Measurements from ENCODE around the gene STARD4. TPM values are rescaled to one million over a fixed set of nuclear protein-coding genes. Genes with fewer than 3 reads are reported as not detected.
A peak's percentile ranks its signal among the peaks of the same experiment; 100 is the strongest.

STARD4 gene
- total RNA-seq, 1 experiment from 2014 or later: 48.5 TPM

DNA sequence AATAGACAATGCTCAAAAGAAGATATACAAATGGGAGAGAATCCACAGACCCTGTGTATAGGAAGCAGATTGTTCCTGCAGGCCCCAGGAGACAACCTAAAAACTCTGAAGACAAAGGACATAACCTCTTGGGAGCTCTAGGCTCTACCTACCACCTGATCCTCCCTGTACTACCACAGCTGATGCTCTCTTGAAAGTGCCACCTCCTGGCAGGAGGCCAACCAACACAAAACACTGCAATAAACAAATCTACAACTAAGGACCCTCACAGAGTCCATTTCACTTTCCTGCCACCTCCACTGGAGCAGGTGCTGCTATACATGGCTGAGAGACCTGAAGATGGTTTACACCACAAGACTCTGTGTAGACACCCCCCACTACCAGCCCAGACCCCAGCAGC, 49.0 kb downstream of the STARD4 start:
- ATAC-seq: peak; percentile 15
- CTCF ChIA-PET: interaction anchor here (0.6 to 1.0 kb wide), 2 partner anchors 68 to 305 kb away, joined by 3 read pairs; no protein-coding TSS in a partner anchor

More for the DNA sequence above, 49.0 kb downstream of the STARD4 start:
- peaks cover 7% of the 10 kb centered on the region; the same call in 1 of the 2 replicates for H3K36me3 Mint-ChIP-seq
- no peak overlapping the region for H3K4me3 Mint-ChIP-seq
- H3K27ac Mint-ChIP-seq: no peak overlapping the region; the same call in 1 of the 2 replicates
- TF ChIP-seq, protein P1, sequence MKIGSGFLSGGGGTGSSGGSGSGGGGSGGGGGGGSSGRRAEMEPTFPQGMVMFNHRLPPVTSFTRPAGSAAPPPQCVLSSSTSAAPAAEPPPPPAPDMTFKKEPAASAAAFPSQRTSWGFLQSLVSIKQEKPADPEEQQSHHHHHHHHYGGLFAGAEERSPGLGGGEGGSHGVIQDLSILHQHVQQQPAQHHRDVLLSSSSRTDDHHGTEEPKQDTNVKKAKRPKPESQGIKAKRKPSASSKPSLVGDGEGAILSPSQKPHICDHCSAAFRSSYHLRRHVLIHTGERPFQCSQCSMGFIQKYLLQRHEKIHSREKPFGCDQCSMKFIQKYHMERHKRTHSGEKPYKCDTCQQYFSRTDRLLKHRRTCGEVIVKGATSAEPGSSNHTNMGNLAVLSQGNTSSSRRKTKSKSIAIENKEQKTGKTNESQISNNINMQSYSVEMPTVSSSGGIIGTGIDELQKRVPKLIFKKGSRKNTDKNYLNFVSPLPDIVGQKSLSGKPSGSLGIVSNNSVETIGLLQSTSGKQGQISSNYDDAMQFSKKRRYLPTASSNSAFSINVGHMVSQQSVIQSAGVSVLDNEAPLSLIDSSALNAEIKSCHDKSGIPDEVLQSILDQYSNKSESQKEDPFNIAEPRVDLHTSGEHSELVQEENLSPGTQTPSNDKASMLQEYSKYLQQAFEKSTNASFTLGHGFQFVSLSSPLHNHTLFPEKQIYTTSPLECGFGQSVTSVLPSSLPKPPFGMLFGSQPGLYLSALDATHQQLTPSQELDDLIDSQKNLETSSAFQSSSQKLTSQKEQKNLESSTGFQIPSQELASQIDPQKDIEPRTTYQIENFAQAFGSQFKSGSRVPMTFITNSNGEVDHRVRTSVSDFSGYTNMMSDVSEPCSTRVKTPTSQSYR (CRISPR knock-in tag; IDR thresholded peaks at IDR 0.05): no peak
- TF ChIP-seq ZNF317 (CRISPR knock-in tag; IDR thresholded peaks at IDR 0.05; ENCODE audit: borderline replicate concordance, low read depth) (no peak), SMAD4 (CRISPR knock-in tag; IDR thresholded peaks at IDR 0.05) (no peak), RELA (CRISPR knock-in tag; IDR thresholded peaks at IDR 0.05; ENCODE audit: borderline replicate concordance) (no peak), SMAD3 (CRISPR knock-in tag; IDR thresholded peaks at IDR 0.05; ENCODE audit: borderline replicate concordance) (no peak), FOXJ3 (CRISPR knock-in tag; IDR thresholded peaks at IDR 0.05; ENCODE audit: borderline replicate concordance) (no peak), ZNF263 (CRISPR knock-in tag; IDR thresholded peaks at IDR 0.05; ENCODE audit: low read depth) (no peak)
- TF ChIP-seq, protein P2, sequence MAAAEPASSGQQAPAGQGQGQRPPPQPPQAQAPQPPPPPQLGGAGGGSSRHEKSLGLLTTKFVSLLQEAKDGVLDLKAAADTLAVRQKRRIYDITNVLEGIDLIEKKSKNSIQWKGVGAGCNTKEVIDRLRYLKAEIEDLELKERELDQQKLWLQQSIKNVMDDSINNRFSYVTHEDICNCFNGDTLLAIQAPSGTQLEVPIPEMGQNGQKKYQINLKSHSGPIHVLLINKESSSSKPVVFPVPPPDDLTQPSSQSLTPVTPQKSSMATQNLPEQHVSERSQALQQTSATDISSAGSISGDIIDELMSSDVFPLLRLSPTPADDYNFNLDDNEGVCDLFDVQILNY (CRISPR knock-in tag; IDR thresholded peaks at IDR 0.05): no peak
- TF ChIP-seq, protein P3, sequence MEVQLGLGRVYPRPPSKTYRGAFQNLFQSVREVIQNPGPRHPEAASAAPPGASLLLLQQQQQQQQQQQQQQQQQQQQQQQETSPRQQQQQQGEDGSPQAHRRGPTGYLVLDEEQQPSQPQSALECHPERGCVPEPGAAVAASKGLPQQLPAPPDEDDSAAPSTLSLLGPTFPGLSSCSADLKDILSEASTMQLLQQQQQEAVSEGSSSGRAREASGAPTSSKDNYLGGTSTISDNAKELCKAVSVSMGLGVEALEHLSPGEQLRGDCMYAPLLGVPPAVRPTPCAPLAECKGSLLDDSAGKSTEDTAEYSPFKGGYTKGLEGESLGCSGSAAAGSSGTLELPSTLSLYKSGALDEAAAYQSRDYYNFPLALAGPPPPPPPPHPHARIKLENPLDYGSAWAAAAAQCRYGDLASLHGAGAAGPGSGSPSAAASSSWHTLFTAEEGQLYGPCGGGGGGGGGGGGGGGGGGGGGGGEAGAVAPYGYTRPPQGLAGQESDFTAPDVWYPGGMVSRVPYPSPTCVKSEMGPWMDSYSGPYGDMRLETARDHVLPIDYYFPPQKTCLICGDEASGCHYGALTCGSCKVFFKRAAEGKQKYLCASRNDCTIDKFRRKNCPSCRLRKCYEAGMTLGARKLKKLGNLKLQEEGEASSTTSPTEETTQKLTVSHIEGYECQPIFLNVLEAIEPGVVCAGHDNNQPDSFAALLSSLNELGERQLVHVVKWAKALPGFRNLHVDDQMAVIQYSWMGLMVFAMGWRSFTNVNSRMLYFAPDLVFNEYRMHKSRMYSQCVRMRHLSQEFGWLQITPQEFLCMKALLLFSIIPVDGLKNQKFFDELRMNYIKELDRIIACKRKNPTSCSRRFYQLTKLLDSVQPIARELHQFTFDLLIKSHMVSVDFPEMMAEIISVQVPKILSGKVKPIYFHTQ (CRISPR knock-in tag; IDR thresholded peaks at IDR 0.05): no peak
- TF ChIP-seq, protein P4, sequence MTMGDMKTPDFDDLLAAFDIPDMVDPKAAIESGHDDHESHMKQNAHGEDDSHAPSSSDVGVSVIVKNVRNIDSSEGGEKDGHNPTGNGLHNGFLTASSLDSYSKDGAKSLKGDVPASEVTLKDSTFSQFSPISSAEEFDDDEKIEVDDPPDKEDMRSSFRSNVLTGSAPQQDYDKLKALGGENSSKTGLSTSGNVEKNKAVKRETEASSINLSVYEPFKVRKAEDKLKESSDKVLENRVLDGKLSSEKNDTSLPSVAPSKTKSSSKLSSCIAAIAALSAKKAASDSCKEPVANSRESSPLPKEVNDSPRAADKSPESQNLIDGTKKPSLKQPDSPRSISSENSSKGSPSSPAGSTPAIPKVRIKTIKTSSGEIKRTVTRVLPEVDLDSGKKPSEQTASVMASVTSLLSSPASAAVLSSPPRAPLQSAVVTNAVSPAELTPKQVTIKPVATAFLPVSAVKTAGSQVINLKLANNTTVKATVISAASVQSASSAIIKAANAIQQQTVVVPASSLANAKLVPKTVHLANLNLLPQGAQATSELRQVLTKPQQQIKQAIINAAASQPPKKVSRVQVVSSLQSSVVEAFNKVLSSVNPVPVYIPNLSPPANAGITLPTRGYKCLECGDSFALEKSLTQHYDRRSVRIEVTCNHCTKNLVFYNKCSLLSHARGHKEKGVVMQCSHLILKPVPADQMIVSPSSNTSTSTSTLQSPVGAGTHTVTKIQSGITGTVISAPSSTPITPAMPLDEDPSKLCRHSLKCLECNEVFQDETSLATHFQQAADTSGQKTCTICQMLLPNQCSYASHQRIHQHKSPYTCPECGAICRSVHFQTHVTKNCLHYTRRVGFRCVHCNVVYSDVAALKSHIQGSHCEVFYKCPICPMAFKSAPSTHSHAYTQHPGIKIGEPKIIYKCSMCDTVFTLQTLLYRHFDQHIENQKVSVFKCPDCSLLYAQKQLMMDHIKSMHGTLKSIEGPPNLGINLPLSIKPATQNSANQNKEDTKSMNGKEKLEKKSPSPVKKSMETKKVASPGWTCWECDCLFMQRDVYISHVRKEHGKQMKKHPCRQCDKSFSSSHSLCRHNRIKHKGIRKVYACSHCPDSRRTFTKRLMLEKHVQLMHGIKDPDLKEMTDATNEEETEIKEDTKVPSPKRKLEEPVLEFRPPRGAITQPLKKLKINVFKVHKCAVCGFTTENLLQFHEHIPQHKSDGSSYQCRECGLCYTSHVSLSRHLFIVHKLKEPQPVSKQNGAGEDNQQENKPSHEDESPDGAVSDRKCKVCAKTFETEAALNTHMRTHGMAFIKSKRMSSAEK (CRISPR knock-in tag; IDR thresholded peaks at IDR 0.05; ENCODE audit: borderline replicate concordance): no peak
- TF ChIP-seq, protein P5, sequence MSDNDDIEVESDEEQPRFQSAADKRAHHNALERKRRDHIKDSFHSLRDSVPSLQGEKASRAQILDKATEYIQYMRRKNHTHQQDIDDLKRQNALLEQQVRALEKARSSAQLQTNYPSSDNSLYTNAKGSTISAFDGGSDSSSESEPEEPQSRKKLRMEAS (CRISPR knock-in tag; IDR thresholded peaks at IDR 0.05): no peak
- TF ChIP-seq, protein P6, sequence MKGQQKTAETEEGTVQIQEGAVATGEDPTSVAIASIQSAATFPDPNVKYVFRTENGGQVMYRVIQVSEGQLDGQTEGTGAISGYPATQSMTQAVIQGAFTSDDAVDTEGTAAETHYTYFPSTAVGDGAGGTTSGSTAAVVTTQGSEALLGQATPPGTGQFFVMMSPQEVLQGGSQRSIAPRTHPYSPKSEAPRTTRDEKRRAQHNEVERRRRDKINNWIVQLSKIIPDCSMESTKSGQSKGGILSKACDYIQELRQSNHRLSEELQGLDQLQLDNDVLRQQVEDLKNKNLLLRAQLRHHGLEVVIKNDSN (CRISPR knock-in tag; IDR thresholded peaks at IDR 0.05): no peak
- TF ChIP-seq, protein P7, sequence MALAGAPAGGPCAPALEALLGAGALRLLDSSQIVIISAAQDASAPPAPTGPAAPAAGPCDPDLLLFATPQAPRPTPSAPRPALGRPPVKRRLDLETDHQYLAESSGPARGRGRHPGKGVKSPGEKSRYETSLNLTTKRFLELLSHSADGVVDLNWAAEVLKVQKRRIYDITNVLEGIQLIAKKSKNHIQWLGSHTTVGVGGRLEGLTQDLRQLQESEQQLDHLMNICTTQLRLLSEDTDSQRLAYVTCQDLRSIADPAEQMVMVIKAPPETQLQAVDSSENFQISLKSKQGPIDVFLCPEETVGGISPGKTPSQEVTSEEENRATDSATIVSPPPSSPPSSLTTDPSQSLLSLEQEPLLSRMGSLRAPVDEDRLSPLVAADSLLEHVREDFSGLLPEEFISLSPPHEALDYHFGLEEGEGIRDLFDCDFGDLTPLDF (CRISPR knock-in tag; IDR thresholded peaks at IDR 0.05): no peak
- TF ChIP-seq, protein P8, sequence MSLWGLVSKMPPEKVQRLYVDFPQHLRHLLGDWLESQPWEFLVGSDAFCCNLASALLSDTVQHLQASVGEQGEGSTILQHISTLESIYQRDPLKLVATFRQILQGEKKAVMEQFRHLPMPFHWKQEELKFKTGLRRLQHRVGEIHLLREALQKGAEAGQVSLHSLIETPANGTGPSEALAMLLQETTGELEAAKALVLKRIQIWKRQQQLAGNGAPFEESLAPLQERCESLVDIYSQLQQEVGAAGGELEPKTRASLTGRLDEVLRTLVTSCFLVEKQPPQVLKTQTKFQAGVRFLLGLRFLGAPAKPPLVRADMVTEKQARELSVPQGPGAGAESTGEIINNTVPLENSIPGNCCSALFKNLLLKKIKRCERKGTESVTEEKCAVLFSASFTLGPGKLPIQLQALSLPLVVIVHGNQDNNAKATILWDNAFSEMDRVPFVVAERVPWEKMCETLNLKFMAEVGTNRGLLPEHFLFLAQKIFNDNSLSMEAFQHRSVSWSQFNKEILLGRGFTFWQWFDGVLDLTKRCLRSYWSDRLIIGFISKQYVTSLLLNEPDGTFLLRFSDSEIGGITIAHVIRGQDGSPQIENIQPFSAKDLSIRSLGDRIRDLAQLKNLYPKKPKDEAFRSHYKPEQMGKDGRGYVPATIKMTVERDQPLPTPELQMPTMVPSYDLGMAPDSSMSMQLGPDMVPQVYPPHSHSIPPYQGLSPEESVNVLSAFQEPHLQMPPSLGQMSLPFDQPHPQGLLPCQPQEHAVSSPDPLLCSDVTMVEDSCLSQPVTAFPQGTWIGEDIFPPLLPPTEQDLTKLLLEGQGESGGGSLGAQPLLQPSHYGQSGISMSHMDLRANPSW (CRISPR knock-in tag; conservative IDR thresholded peaks at IDR 0.05; ENCODE audit: low read depth): no peak
- TF ChIP-seq, protein P9, sequence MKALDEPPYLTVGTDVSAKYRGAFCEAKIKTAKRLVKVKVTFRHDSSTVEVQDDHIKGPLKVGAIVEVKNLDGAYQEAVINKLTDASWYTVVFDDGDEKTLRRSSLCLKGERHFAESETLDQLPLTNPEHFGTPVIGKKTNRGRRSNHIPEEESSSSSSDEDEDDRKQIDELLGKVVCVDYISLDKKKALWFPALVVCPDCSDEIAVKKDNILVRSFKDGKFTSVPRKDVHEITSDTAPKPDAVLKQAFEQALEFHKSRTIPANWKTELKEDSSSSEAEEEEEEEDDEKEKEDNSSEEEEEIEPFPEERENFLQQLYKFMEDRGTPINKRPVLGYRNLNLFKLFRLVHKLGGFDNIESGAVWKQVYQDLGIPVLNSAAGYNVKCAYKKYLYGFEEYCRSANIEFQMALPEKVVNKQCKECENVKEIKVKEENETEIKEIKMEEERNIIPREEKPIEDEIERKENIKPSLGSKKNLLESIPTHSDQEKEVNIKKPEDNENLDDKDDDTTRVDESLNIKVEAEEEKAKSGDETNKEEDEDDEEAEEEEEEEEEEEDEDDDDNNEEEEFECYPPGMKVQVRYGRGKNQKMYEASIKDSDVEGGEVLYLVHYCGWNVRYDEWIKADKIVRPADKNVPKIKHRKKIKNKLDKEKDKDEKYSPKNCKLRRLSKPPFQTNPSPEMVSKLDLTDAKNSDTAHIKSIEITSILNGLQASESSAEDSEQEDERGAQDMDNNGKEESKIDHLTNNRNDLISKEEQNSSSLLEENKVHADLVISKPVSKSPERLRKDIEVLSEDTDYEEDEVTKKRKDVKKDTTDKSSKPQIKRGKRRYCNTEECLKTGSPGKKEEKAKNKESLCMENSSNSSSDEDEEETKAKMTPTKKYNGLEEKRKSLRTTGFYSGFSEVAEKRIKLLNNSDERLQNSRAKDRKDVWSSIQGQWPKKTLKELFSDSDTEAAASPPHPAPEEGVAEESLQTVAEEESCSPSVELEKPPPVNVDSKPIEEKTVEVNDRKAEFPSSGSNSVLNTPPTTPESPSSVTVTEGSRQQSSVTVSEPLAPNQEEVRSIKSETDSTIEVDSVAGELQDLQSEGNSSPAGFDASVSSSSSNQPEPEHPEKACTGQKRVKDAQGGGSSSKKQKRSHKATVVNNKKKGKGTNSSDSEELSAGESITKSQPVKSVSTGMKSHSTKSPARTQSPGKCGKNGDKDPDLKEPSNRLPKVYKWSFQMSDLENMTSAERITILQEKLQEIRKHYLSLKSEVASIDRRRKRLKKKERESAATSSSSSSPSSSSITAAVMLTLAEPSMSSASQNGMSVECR (CRISPR knock-in tag; IDR thresholded peaks at IDR 0.05; ENCODE audit: borderline replicate concordance): no peak
- peaks cover 30% of the 10 kb centered on the region for H3K9me3 Mint-ChIP-seq
- POLR2A ChIA-PET: no interaction called here
- peaks cover 23% of the 10 kb centered on the region for H3K4me1 Mint-ChIP-seq
- no peaks in the 10 kb centered on the region for H3K27me3 Mint-ChIP-seq (ENCODE audit: low read depth)
- DNase-seq (ENCODE audit: low spot score): no peak
